Type B pancreatic cell (in vitro differentiated cells): Measurements from ENCODE around the gene WDR27. TPM values are rescaled to one million over a fixed set of nuclear protein-coding genes. Genes with fewer than 3 reads are reported as not detected.
"Not testable (repeated sequence)": the region's sequence is repeated elsewhere in the genome, so short reads cannot be mapped to it uniquely, and the experiment has no call there.

Source experiments
- DNase-seq: peaks from one replicate; pipeline ENCODE4 v3.0.0; 2021; ENCODE audit warnings: mixed read lengths; ENCODE audit not compliant: unreplicated experiment; ENCODE audit errors: extremely low spot score
- H3K27ac Mint-ChIP-seq: 2 replicates; pipeline ENCODE4 v1.8.0; 2021; ENCODE audit warnings: mild to moderate bottlenecking, mixed read lengths
- H3K27me3 Mint-ChIP-seq: 2 replicates; pipeline ENCODE4 v1.8.0; 2021; ENCODE audit warnings: mixed read lengths
- H3K36me3 Mint-ChIP-seq: 2 replicates; pipeline ENCODE4 v1.8.0; 2021; ENCODE audit warnings: mixed read lengths
- H3K4me1 Mint-ChIP-seq: one replicate; pipeline ENCODE4 v1.8.0; 2021; ENCODE audit warnings: mixed read lengths; ENCODE audit not compliant: unreplicated experiment
- H3K4me3 Mint-ChIP-seq: 2 replicates; pipeline ENCODE4 v1.8.0; 2021; ENCODE audit warnings: mild to moderate bottlenecking, mixed read lengths
- H3K9me3 Mint-ChIP-seq: 2 replicates; pipeline ENCODE4 v1.8.0; 2021; ENCODE audit warnings: mixed read lengths
- CTCF ChIP-seq: fragments of 200-600 bp; sonication (generic); conservative IDR thresholded peaks from 2 replicates; pipeline ENCODE4 v1.5.0; 2021; ENCODE audit warnings: antibody characterized with exemption, mild to moderate bottlenecking
- total RNA-seq: library from RNA; stranded (reverse); gene quantifications from 2 replicates; pipeline ENCODE4 v1.2.1, GENCODE V29; 2021; ENCODE audit warnings: low replicate concordance

WDR27 gene
- total RNA-seq, 1 donor from 2014 or later: 112 TPM

DNA sequence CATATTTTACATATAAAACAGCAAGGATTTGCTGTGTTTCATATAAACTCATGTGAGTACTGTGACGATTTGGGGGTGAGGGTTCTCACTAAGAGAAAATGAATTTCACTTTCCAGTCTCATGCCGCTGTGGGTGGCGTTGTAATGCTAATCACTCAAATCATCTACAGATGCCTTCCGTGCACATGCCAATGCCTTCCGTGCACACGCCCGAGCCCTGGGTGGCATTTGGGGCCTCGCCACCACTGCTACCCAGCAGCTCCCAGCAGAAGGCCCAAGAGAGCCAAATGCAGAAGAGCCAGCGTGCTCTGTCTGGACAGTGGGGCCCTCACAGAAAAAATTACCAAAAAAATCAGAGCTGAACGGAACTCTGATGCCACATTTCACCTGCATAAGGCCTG, 53.7 kb downstream of the WDR27 start:
- Mint-ChIP-seq H3K27ac (no peak overlapping the region), H3K36me3 (peaks cover 4% of the 10 kb centered on the region), H3K9me3 (no peaks in the 10 kb centered on the region), H3K27me3 (no peaks in the 10 kb centered on the region), H3K4me1 (no peaks in the 10 kb centered on the region), H3K4me3 (no peak overlapping the region)
- TF ChIP-seq CTCF: no peak
- peak; percentile 25 for DNase-seq

DNA sequence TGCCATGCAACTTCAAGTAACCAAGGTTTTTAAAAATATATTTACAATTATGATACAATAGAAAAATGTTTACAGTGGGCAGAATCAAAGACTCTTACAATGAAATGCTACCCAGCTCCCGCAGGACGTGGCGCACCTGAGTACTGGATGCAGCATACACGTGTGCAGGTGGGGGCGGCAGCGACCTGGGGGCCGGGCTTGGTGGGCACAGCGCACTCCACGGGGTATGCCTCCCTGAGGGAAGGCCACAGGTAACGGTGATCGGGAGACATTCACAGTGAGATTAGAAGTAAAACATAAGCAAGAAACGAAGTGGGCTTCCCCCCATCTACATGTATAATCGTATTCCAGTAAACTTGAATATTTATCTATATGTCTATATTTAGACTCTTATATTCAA, 54.2 kb downstream of the WDR27 start:
- Mint-ChIP-seq H3K4me1 (no peaks in the 10 kb centered on the region), H3K9me3 (no peaks in the 10 kb centered on the region), H3K4me3 (no peak overlapping the region)

GRCh38 chr6:169646906-169647567, 54.8 kb downstream of the WDR27 start:
- no peaks in the 10 kb centered on the region for H3K9me3 Mint-ChIP-seq
- H3K36me3 Mint-ChIP-seq: peaks cover 4% of the 10 kb centered on the region
- H3K4me1 Mint-ChIP-seq: no peaks in the 10 kb centered on the region
- peak; percentile 50 for DNase-seq
- TF ChIP-seq CTCF: no peak
- no peak overlapping the region for H3K4me3 Mint-ChIP-seq
- H3K27me3 Mint-ChIP-seq: no peaks in the 10 kb centered on the region
- H3K27ac Mint-ChIP-seq: no peak overlapping the region

More for the DNA sequence above, 54.2 kb downstream of the WDR27 start:
- no peak overlapping the region for H3K27ac Mint-ChIP-seq
- peak; percentile 48 for DNase-seq
- peaks cover 4% of the 10 kb centered on the region for H3K36me3 Mint-ChIP-seq
- no peak for TF ChIP-seq CTCF
- H3K27me3 Mint-ChIP-seq: no peaks in the 10 kb centered on the region

GRCh38 chr6:169645459-169645858, 56.4 kb downstream of the WDR27 start:
- DNase-seq, H3K27ac Mint-ChIP-seq, H3K9me3 Mint-ChIP-seq, H3K4me3 Mint-ChIP-seq, H3K4me1 Mint-ChIP-seq, H3K36me3 Mint-ChIP-seq, H3K27me3 Mint-ChIP-seq: not testable (repeated sequence)

DNA sequence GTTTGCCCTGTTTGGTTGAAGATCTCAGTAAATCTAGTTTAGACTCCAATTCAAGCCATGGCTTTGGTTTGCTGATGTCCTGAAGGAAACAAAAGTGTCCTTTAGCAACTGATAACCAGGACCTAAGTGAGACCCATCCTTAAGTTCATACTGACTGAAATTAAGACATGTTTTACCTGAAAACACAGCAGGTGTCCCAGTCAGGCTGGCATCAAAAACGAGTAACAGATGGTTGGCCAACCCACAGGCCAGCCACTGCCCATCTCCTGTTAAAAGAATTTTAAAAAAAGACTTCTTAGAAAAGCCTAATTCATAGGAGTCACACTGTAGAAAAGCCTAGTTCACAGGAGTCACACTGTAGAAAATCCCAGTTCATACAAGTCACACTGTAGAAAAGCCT, 58.3 kb downstream of the WDR27 start:
- no peak for TF ChIP-seq CTCF
- Mint-ChIP-seq H3K27ac (no peak overlapping the region), H3K4me3 (no peak overlapping the region), H3K36me3 (peaks cover 5% of the 10 kb centered on the region), H3K4me1 (peaks cover 5% of the 10 kb centered on the region), H3K9me3 (no peaks in the 10 kb centered on the region), H3K27me3 (no peaks in the 10 kb centered on the region)
- no peak for DNase-seq

DNA sequence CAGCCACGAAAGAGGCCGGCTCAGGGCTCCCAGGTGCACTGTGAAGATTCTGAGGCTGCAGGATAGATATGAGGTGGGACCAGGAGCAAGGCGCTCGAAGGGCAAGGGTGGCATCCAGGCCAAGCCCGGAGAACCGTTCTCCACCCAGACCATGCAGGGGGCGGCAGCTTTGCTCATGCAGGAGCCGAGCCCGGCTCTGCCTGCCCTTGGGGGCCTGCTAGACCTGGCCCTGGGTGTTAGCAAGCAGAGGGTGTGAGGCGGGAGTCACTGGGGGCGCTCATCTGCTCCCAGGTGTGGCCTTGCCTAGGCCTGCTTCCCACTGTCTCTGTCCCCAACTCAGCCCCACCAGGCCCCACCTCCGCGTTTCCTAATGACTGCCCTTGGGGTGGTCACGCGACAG, 59.4 kb downstream of the WDR27 start:
- no peak overlapping the region for H3K27ac Mint-ChIP-seq
- TF ChIP-seq CTCF: no peak
- H3K9me3 Mint-ChIP-seq: no peaks in the 10 kb centered on the region
- H3K36me3 Mint-ChIP-seq: peaks cover 8% of the 10 kb centered on the region
- H3K4me1 Mint-ChIP-seq: peaks cover 5% of the 10 kb centered on the region
- DNase-seq: peak; percentile 51
- no peak overlapping the region for H3K4me3 Mint-ChIP-seq
- H3K27me3 Mint-ChIP-seq: no peaks in the 10 kb centered on the region
